Peyer's patch (tissue), 4 donors: ENCODE results near the gene PUS1. TPM values are rescaled to one million over a fixed set of nuclear protein-coding genes. Genes with fewer than 3 reads are reported as not detected.
A peak's percentile ranks its signal among the peaks of the same experiment; 100 is the strongest.

Experiments used
- DNase-seq, 3 donors: peaks; one replicate each; pipeline ENCODE4 v3.0.0-alpha.2; 2017 to 2019
- H3K27ac ChIP-seq, 4 donors: fragments of 200-600 bp; sonication (generic); one replicate each; pipeline ENCODE4 v1.5.1; 2016 to 2019
- H3K27me3 ChIP-seq, 2 donors: fragments of 200-600 bp; sonication (generic); one replicate each; pipeline ENCODE4 v1.5.1; 2019
- H3K36me3 ChIP-seq, 3 donors: fragments of 200-600 bp; sonication (generic); one replicate each; pipeline ENCODE4 v1.5.1; 2016 to 2019
- H3K4me1 ChIP-seq, 4 donors: fragments of 200-600 bp; sonication (generic); one replicate each; pipeline ENCODE4 v1.5.1; 2016 to 2019
- H3K4me3 ChIP-seq, 4 donors: fragments of 200-600 bp; sonication (generic); 1 replicate in 3 of 4; 2 replicates in 1 of 4; pipeline ENCODE4 v1.5.1; 2016 to 2019; ENCODE audit warnings: mild to moderate bottlenecking in 1 of 4
- H3K9me3 ChIP-seq, 4 donors: fragments of 200-600 bp; sonication (generic); one replicate each; pipeline ENCODE4 v1.5.1; 2016 to 2019; ENCODE audit warnings: mild to moderate bottlenecking in 1 of 4
- POLR2A ChIP-seq, 2 donors: fragments of 450-650 bp; IDR thresholded peaks; one replicate each; pipeline ENCODE4 v1.5.1; 2017; ENCODE audit warnings: antibody characterized with exemption in 2 of 2, mild to moderate bottlenecking in 2 of 2, moderate library complexity in 2 of 2
- total RNA-seq, 4 donors: library from RNA; depleted of rRNA; stranded (reverse); fragments of >200 nt; gene quantifications; one replicate each; pipeline ENCODE4 v1.1.0, GENCODE V29; 2016
- TF ChIP-seq, protein P1 (sequence below), 6 experiments: fragments of 450-650 bp in 4 of 6; fragments of 200-600 bp in 2 of 6; sonication (generic) in 1 of 6; IDR thresholded peaks; one replicate each; pipeline ENCODE4 v1.5.1; 2017 to 2019; ENCODE audit warnings: antibody characterized with exemption in 6 of 6, mild to moderate bottlenecking in 3 of 6, moderate library complexity in 1 of 6

PUS1 gene
- total RNA-seq, 4 donors from 2014 or later: 8.8 to 46.5 (median 31.8) TPM

- Histone ChIP-seq H3K9me3 (no peaks in the 10 kb centered on the region), H3K4me3 (peak overlapping the region; percentile 56 to 83 (median 64)), H3K27me3 (no peaks in the 10 kb centered on the region), H3K4me1 (peaks cover 0 to 16% (median 12%) of the 10 kb centered on the region in 4 donors), H3K27ac (peak overlapping the region; percentile 85 to 90 (median 88)), H3K36me3 (peaks cover 0 to 12% (median 0%) of the 10 kb centered on the region in 3 donors)
- TF ChIP-seq, protein P1, sequence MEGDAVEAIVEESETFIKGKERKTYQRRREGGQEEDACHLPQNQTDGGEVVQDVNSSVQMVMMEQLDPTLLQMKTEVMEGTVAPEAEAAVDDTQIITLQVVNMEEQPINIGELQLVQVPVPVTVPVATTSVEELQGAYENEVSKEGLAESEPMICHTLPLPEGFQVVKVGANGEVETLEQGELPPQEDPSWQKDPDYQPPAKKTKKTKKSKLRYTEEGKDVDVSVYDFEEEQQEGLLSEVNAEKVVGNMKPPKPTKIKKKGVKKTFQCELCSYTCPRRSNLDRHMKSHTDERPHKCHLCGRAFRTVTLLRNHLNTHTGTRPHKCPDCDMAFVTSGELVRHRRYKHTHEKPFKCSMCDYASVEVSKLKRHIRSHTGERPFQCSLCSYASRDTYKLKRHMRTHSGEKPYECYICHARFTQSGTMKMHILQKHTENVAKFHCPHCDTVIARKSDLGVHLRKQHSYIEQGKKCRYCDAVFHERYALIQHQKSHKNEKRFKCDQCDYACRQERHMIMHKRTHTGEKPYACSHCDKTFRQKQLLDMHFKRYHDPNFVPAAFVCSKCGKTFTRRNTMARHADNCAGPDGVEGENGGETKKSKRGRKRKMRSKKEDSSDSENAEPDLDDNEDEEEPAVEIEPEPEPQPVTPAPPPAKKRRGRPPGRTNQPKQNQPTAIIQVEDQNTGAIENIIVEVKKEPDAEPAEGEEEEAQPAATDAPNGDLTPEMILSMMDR (IDR thresholded peaks at IDR 0.05): no peak
- TF ChIP-seq POLR2A (IDR thresholded peaks at IDR 0.05): peak; percentile 89 to 90
- DNase-seq: peak; percentile 85 to 95 (median 94)
These were observed 32.8 kb upstream of the PUS1 start for GRCh38 chr12:131896080-131896810.

- H3K4me1 ChIP-seq: peaks cover 0 to 22% (median 12%) of the 10 kb centered on the region in 4 donors
- no peaks in the 10 kb centered on the region for H3K27me3 ChIP-seq
- TF ChIP-seq, protein P1 (IDR thresholded peaks at IDR 0.05): no peak
- no peak for TF ChIP-seq POLR2A (IDR thresholded peaks at IDR 0.05)
- H3K36me3 ChIP-seq: peaks cover 0 to 12% (median 0%) of the 10 kb centered on the region in 3 donors
- no peaks in the 10 kb centered on the region for H3K9me3 ChIP-seq
- peak overlapping the region; percentile 85 to 90 (median 88) for H3K27ac ChIP-seq
- DNase-seq: no peak
- H3K4me3 ChIP-seq: peak overlapping the region; percentile 56 to 83 (median 64)
These were observed 32.2 kb upstream of the PUS1 start for GRCh38 chr12:131896811-131897270.

- H3K4me1 ChIP-seq: peaks cover 0 to 27% (median 12%) of the 10 kb centered on the region in 4 donors
- H3K36me3 ChIP-seq: peaks cover 0 to 12% (median 0%) of the 10 kb centered on the region in 3 donors
- no peak for DNase-seq
- no peaks in the 10 kb centered on the region for H3K27me3 ChIP-seq
- no peak overlapping the region for H3K4me3 ChIP-seq
- H3K27ac ChIP-seq: peak overlapping the region; percentile 85 to 90 (median 88)
- TF ChIP-seq, protein P1 (IDR thresholded peaks at IDR 0.05): no peak
- no peak for TF ChIP-seq POLR2A (IDR thresholded peaks at IDR 0.05)
- no peaks in the 10 kb centered on the region for H3K9me3 ChIP-seq
These were observed 31.8 kb upstream of the PUS1 start for GRCh38 chr12:131897276-131897675.

- Histone ChIP-seq H3K27ac (no peak overlapping the region), H3K36me3 (peaks cover 0 to 12% (median 0%) of the 10 kb centered on the region in 3 donors), H3K4me1 (peaks cover 0 to 29% (median 12%) of the 10 kb centered on the region in 4 donors), H3K4me3 (no peak overlapping the region), H3K9me3 (no peaks in the 10 kb centered on the region), H3K27me3 (no peaks in the 10 kb centered on the region)
- no peak for TF ChIP-seq POLR2A (IDR thresholded peaks at IDR 0.05)
- TF ChIP-seq, protein P1 (IDR thresholded peaks at IDR 0.05): no peak
- DNase-seq: no peak
These were observed 31.2 kb upstream of the PUS1 start for GRCh38 chr12:131897875-131898274.

DNA sequence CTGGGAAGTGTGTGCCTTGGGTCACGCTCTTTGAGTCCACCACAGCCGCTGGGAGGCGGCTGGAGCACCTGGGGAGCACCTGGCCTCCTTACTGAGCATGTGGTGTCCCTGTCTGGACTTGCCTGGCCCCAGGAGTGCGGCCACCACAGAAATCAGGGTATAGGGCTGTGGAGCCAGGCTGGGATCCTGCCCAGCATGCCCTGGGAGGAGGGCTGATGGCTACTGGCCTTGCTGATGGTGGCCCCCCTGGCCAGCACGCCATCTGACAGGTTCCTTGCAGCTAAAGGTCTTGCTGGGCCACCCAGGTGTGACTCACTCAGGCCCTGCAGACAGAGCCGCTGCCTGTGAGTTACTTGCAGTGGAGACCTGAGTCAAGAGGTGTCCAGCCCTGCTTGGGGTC is 28.7 kb upstream of the PUS1 start:
- H3K4me3 ChIP-seq: no peak overlapping the region
- H3K9me3 ChIP-seq: no peaks in the 10 kb centered on the region
- TF ChIP-seq, protein P1 (IDR thresholded peaks at IDR 0.05): no peak
- no peak for TF ChIP-seq POLR2A (IDR thresholded peaks at IDR 0.05)
- peaks cover 0 to 12% (median 0%) of the 10 kb centered on the region in 3 donors for H3K36me3 ChIP-seq
- no peaks in the 10 kb centered on the region for H3K27me3 ChIP-seq
- H3K27ac ChIP-seq: no peak overlapping the region
- peaks cover 0 to 28% (median 12%) of the 10 kb centered on the region in 4 donors for H3K4me1 ChIP-seq
- DNase-seq: no peak
